ENCODE results near the gene GRPR. TPM values are rescaled to one million over a fixed set of nuclear protein-coding genes. Genes with fewer than 3 reads are reported as not detected.

Gene GRPR
- total RNA-seq, 4 donors from 2014 or later = not detected

DNA sequence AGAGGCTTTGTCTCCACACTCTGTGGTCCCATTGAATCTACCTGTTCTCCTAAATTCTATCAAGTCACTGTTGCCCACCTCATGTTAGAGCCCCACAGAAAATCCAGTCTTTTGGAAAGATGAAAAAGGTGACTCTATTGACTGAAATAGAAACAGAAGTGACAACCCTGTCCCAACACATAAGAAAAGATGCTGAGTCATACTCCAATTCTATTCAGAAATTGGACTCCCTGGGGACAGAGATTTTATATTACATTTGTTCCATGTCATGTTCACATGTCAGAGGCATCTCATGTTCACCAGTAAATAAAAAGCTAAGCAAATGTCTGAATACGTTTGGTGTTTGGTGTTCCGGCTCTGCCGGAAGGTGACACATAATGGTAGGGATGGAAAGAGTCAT, 2.9 kb upstream of the GRPR start:
- Histone ChIP-seq H3K9me3 (no peaks in the 10 kb centered on the region), H3K4me3 (no peak overlapping the region), H3K27me3 (no peaks in the 10 kb centered on the region), H3K4me1 (no peaks in the 10 kb centered on the region), H3K36me3 (no peaks in the 10 kb centered on the region), H3K27ac (no peak overlapping the region)
- TF ChIP-seq, protein P1, sequence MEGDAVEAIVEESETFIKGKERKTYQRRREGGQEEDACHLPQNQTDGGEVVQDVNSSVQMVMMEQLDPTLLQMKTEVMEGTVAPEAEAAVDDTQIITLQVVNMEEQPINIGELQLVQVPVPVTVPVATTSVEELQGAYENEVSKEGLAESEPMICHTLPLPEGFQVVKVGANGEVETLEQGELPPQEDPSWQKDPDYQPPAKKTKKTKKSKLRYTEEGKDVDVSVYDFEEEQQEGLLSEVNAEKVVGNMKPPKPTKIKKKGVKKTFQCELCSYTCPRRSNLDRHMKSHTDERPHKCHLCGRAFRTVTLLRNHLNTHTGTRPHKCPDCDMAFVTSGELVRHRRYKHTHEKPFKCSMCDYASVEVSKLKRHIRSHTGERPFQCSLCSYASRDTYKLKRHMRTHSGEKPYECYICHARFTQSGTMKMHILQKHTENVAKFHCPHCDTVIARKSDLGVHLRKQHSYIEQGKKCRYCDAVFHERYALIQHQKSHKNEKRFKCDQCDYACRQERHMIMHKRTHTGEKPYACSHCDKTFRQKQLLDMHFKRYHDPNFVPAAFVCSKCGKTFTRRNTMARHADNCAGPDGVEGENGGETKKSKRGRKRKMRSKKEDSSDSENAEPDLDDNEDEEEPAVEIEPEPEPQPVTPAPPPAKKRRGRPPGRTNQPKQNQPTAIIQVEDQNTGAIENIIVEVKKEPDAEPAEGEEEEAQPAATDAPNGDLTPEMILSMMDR (IDR thresholded peaks at IDR 0.05) = no peak
- TF ChIP-seq POLR2A (IDR thresholded peaks at IDR 0.05) = no peak
- DNase-seq = no peak

DNA sequence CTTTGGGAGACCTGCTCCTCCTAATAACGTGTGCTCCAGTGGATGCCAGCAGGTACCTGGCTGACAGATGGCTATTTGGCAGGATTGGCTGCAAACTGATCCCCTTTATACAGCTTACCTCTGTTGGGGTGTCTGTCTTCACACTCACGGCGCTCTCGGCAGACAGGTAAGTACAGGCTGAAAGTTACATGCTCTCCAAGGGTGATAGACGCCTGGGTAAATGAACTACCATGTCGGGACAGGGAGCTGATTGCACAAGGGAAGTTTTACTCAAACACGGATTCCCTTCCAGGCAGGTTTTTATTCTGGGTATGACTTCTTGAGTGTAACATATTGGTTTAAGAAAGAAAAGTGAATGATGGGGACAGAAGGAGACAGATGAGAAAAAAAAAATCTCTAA, 836 bp downstream of the GRPR start:
- H3K4me3 ChIP-seq = no peak overlapping the region

DNA sequence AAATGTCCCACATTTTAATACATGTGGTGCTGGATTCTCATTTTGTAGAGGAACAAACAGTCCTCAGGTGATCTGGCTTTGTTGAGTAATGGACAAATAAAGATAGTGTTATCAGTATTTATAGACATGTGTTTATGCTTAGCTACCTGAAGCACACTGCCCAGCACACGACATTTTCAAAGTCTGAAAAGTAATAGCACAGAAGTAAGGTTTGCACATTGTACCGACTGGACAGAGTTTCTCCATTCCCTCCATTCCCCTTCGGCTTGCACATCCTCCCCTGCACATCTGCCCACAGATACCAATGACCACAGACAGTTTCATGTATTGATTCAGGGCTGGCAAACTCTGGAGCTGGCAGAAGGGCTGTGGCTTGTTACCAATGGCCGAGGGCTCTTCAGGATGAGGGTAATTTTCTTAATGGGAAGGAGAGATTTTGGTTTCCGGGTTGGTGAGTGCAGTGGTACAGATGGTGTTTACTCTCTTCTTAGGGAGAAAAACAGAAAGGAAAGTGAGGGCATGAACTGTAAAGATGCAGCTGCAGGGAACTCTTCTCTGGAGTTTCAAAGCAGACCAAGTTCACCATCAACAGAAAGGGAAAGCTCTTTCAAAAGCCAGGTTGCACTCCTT, 2.3 kb downstream of the GRPR start:
- Histone ChIP-seq H3K4me3 (no peak overlapping the region), H3K27me3 (no peaks in the 10 kb centered on the region), H3K9me3 (no peaks in the 10 kb centered on the region), H3K36me3 (no peaks in the 10 kb centered on the region), H3K4me1 (no peaks in the 10 kb centered on the region), H3K27ac (no peak overlapping the region)
- no peak for TF ChIP-seq POLR2A (IDR thresholded peaks at IDR 0.05)
- TF ChIP-seq, protein P1 (IDR thresholded peaks at IDR 0.05) = no peak
- no peak for DNase-seq

More for the DNA sequence above, 836 bp downstream of the GRPR start:
- TF ChIP-seq POLR2A (IDR thresholded peaks at IDR 0.05) = no peak
- TF ChIP-seq, protein P1 (IDR thresholded peaks at IDR 0.05) = no peak
- Histone ChIP-seq H3K36me3 (no peaks in the 10 kb centered on the region), H3K4me1 (no peaks in the 10 kb centered on the region), H3K9me3 (no peaks in the 10 kb centered on the region), H3K27ac (no peak overlapping the region), H3K27me3 (no peaks in the 10 kb centered on the region)
- DNase-seq = no peak

DNA sequence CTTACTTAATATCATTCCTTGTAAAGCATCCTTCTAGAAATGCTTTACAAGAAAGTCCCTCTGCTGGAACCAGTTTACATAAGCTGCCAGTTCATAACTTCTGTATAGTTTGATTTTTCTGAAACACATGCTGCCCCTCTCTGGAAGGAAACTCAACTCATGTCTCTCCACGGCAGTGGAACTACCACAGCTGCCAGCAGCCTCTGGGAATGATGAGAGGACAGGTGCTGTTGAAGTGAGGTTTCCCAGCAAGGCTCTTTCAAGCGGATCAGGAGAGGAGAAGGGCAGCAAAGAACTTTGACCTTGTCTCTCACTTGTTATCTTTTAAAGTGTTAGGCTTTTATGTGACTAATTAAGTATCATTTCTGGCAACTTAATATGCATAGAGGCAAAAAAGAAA, 7.3 kb downstream of the GRPR start:
- no peak overlapping the region for H3K4me3 ChIP-seq
- no peak for DNase-seq
- H3K27ac ChIP-seq = no peak overlapping the region
- no peaks in the 10 kb centered on the region for H3K4me1 ChIP-seq
- no peaks in the 10 kb centered on the region for H3K9me3 ChIP-seq
- H3K27me3 ChIP-seq = no peaks in the 10 kb centered on the region
- no peaks in the 10 kb centered on the region for H3K36me3 ChIP-seq
- TF ChIP-seq, protein P1 (IDR thresholded peaks at IDR 0.05) = no peak
- TF ChIP-seq POLR2A (IDR thresholded peaks at IDR 0.05) = no peak

DNA sequence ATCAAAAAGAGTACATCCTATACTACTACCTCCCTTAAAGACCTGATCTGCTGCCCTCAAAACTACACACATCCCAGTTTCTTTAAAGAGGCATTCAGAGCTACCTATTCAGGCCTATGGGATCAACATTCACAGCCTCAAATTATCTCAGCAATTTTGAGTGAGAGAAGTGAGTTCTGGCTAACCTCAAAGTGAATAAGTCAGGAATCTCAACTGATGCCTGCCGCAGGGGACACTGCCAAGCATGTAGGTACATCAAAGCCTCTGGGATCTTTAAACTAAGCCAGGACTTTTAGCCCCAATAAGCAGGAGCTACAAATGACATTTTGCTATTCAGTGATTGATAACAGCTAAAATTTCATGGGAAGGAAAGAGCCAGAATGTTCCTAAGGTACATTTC, 11.6 kb downstream of the GRPR start:
- no peak for DNase-seq
- H3K27ac ChIP-seq = no peak overlapping the region
- H3K4me3 ChIP-seq = no peak overlapping the region
- no peaks in the 10 kb centered on the region for H3K4me1 ChIP-seq
- no peaks in the 10 kb centered on the region for H3K36me3 ChIP-seq
- H3K9me3 ChIP-seq = no peaks in the 10 kb centered on the region
- TF ChIP-seq POLR2A (IDR thresholded peaks at IDR 0.05) = no peak
- TF ChIP-seq, protein P1 (IDR thresholded peaks at IDR 0.05) = no peak
- no peaks in the 10 kb centered on the region for H3K27me3 ChIP-seq

DNA sequence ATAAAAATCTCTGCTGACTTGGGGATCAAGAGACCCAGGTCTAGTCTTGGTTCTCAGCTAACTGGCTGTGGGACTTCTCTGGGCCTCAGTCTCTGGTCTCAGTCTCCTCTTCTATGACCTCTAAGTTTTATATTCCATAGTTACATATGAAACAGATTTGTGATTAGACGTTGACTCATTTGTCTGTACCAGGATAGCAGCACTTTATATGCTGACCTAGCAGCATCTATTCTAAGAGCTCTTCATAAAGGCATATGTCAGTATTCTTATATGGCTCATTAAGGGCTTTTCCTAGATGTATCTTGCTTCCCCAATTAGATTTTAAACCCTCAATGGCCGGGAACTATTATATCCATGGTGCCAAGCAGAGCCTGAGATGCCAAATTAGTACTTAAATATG, 12.7 kb downstream of the GRPR start:
- Histone ChIP-seq H3K27me3 (no peaks in the 10 kb centered on the region), H3K4me3 (no peak overlapping the region), H3K4me1 (no peaks in the 10 kb centered on the region), H3K27ac (no peak overlapping the region), H3K9me3 (no peaks in the 10 kb centered on the region), H3K36me3 (no peaks in the 10 kb centered on the region)
- TF ChIP-seq, protein P1 (IDR thresholded peaks at IDR 0.05) = no peak
- TF ChIP-seq POLR2A (IDR thresholded peaks at IDR 0.05) = no peak
- DNase-seq = no peak

Data from Peyer's patch (tissue), 4 donors.